ENCODE results near the gene CCP110.

- TF ChIP-seq, protein P1, sequence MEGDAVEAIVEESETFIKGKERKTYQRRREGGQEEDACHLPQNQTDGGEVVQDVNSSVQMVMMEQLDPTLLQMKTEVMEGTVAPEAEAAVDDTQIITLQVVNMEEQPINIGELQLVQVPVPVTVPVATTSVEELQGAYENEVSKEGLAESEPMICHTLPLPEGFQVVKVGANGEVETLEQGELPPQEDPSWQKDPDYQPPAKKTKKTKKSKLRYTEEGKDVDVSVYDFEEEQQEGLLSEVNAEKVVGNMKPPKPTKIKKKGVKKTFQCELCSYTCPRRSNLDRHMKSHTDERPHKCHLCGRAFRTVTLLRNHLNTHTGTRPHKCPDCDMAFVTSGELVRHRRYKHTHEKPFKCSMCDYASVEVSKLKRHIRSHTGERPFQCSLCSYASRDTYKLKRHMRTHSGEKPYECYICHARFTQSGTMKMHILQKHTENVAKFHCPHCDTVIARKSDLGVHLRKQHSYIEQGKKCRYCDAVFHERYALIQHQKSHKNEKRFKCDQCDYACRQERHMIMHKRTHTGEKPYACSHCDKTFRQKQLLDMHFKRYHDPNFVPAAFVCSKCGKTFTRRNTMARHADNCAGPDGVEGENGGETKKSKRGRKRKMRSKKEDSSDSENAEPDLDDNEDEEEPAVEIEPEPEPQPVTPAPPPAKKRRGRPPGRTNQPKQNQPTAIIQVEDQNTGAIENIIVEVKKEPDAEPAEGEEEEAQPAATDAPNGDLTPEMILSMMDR (IDR thresholded peaks at IDR 0.05): no peak
- TF ChIP-seq POLR2A (IDR thresholded peaks at IDR 0.05): no peak
Observed at GRCh38 chr16:19524616-19525384, 1.1 kb downstream of the CCP110 start.
